Right cardiac atrium (tissue), 5 donors: ENCODE results near the gene CHD9. TPM values are rescaled to one million over a fixed set of nuclear protein-coding genes. Genes with fewer than 3 reads are reported as not detected.

Experiments used
- ATAC-seq, 2 donors: fragments of 200-7000 bp; cut with Tn5 transposase; one replicate each; pipeline versions ENCODE4 v1.8.0 to v1.9.1; 2020; ENCODE audit warnings: moderate library complexity in 2 of 2, mild to moderate bottlenecking in 1 of 2
- DNase-seq, 3 donors: peaks; one replicate each; pipeline ENCODE4 v3.0.0-alpha.2; 2020
- H3K27ac ChIP-seq: one replicate; pipeline ENCODE4 v1.5.1; 2013; ENCODE audit warnings: mild to moderate bottlenecking, low read length, control low read depth, moderate library complexity
- H3K27me3 ChIP-seq: one replicate; pipeline ENCODE4 v1.6.1; 2013; ENCODE audit not compliant: control insufficient read depth, insufficient read depth
- H3K4me1 ChIP-seq: one replicate; pipeline ENCODE4 v1.6.1; 2013; ENCODE audit warnings: low read length; ENCODE audit not compliant: control insufficient read depth, insufficient read depth
- H3K4me3 ChIP-seq: one replicate; pipeline ENCODE4 v1.5.1; 2013; ENCODE audit warnings: low read length, control low read depth
- H3K9me3 ChIP-seq: one replicate; pipeline ENCODE4 v1.6.1; 2013; ENCODE audit warnings: low read length; ENCODE audit not compliant: control insufficient read depth
- WGBS: extraction: QIAGEN DNeasy Blood & Tissue Kit; methylation state at CpG from one replicate; pipeline ENCODE4 v1.1.7; 2013; 5-methylcytosine and 5-hydroxymethylcytosine counted together
- intact Hi-C, 4 donors: fragments of 100-400 bp; cut with DNase I; formaldehyde crosslinking; loops; one replicate each; pipeline versions ENCODE4 v1.11.0 to v1.14.0; 2022 to 2023
- polyA plus RNA-seq: library from polyadenylated mRNA; stranded (reverse); fragments of 200-250 nt; gene quantifications from one replicate; pipeline ENCODE4 v1.2.3, GENCODE V29; 2013
- total RNA-seq, 4 donors: library from RNA; stranded (reverse); fragmentation: NEBNext Ultra II Directional; extraction: Animal tissue kit (Norgen Biotek cat#: 25700); gene quantifications; one replicate each; pipeline ENCODE4 v1.2.1, GENCODE V29; 2021
- donor health status: healthy with polysubstance abuse.
- donor health status: DM: no; HTN: yes; CAD: no.
- donor health status: DM: no; HTN: no; CAD: no.
- donor health status: DM: no; HTN: yes; CAD: no; lungs with severe emphysema.
- donor health status: DM: yes; HTN: yes; CAD: no.

The CHD9 gene
- total and polyA plus RNA-seq, 5 donors = 7.3 to 73.5 (median 57.3) TPM

GRCh38 chr16:53281280-53281679, 226.5 kb downstream of the CHD9 start:
- Histone ChIP-seq H3K4me1 (no peaks in the 10 kb centered on the region), H3K27me3 (no peaks in the 10 kb centered on the region), H3K27ac (no peak overlapping the region), H3K4me3 (no peak overlapping the region), H3K9me3 (no peaks in the 10 kb centered on the region)
- intact Hi-C loops = loop anchor here in 2 of 4 donors (5.0 to 10.0 kb wide), 2 partner anchors 44 to 226 kb away; partner anchors contain the start of genes CHD9 (in 2 of the 2) and CHD9NB (in 2 of the 2)
- DNase-seq (no peak), ATAC-seq (peak in 1 of 2 donors; percentile 28)
- WGBS = 81% methylated on average over 2 of the region's 2 CpGs

- no peak for DNase-seq
- peak in 1 of 2 donors; percentile 11 for ATAC-seq
- Histone ChIP-seq H3K27me3 (no peaks in the 10 kb centered on the region), H3K4me1 (no peaks in the 10 kb centered on the region), H3K4me3 (no peak overlapping the region), H3K9me3 (no peaks in the 10 kb centered on the region), H3K27ac (no peak overlapping the region)
- intact Hi-C loops = loop anchor here in 2 of 4 donors (5.0 to 10.0 kb wide), 2 partner anchors 45 to 227 kb away; partner anchors contain the start of genes CHD9 (in 2 of the 2) and CHD9NB (in 2 of the 2)
- 94% methylated on average over 2 of the region's 2 CpGs for WGBS
Observed at GRCh38 chr16:53281859-53282258, 227.1 kb downstream of the CHD9 start.

GRCh38 chr16:53282328-53282727, 227.5 kb downstream of the CHD9 start:
- no peaks in the 10 kb centered on the region for H3K4me1 ChIP-seq
- H3K27me3 ChIP-seq = no peaks in the 10 kb centered on the region
- no peak overlapping the region for H3K4me3 ChIP-seq
- DNase-seq = no peak
- no peaks in the 10 kb centered on the region for H3K9me3 ChIP-seq
- ATAC-seq = peak in 1 of 2 donors; percentile 31
- 93% methylated on average over 5 of the region's 5 CpGs for WGBS
- intact Hi-C loops = loop anchor here in 2 of 4 donors (5.0 to 10.0 kb wide), 2 partner anchors 45 to 228 kb away; partner anchors contain the start of genes CHD9 (in 2 of the 2) and CHD9NB (in 2 of the 2)
- H3K27ac ChIP-seq = no peak overlapping the region

- no peak overlapping the region for H3K4me3 ChIP-seq
- H3K9me3 ChIP-seq = no peaks in the 10 kb centered on the region
- peak in 1 of 2 donors; percentile 55 for ATAC-seq
- no peaks in the 10 kb centered on the region for H3K4me1 ChIP-seq
- WGBS = 56% methylated on average over 3 of the region's 3 CpGs
- H3K27me3 ChIP-seq = no peaks in the 10 kb centered on the region
- H3K27ac ChIP-seq = no peak overlapping the region
- intact Hi-C loops = loop anchor here in 2 of 4 donors (5.0 to 10.0 kb wide), 2 partner anchors 46 to 228 kb away; partner anchors contain the start of genes CHD9 (in 2 of the 2) and CHD9NB (in 2 of the 2)
- DNase-seq = no peak
Observed at GRCh38 chr16:53282975-53283946, 228.5 kb downstream of the CHD9 start.

GRCh38 chr16:53285236-53285635, 230.4 kb downstream of the CHD9 start:
- intact Hi-C loops = loop anchor here in 2 of 4 donors (10.0 kb wide), 1 partner anchor 230 kb away; the partner anchor contains the start of genes CHD9 (in 2 of the 2) and CHD9NB (in 2 of the 2)
- 91% methylated on average over 2 of the region's 2 CpGs for WGBS

GRCh38 chr16:53290520-53290919, 235.7 kb downstream of the CHD9 start:
- Histone ChIP-seq H3K9me3 (no peaks in the 10 kb centered on the region), H3K4me1 (no peaks in the 10 kb centered on the region), H3K27ac (no peak overlapping the region), H3K4me3 (no peak overlapping the region), H3K27me3 (no peaks in the 10 kb centered on the region)
- intact Hi-C loops = loop anchor here in 2 of 4 donors (10.0 kb wide), 1 partner anchor 46 kb away; no protein-coding TSS in a partner anchor
- WGBS = 99% methylated on average over 5 of the region's 5 CpGs
- ATAC-seq (no peak), DNase-seq (no peak)

More at GRCh38 chr16:53285236-53285635, 230.4 kb downstream of the CHD9 start:
- Histone ChIP-seq H3K27me3 (no peaks in the 10 kb centered on the region), H3K9me3 (no peaks in the 10 kb centered on the region), H3K4me1 (no peaks in the 10 kb centered on the region), H3K27ac (no peak overlapping the region), H3K4me3 (no peak overlapping the region)
- DNase-seq (no peak), ATAC-seq (no peak)

GRCh38 chr16:53291757-53292392, 237.1 kb downstream of the CHD9 start:
- ATAC-seq (no peak), DNase-seq (no peak)
- Histone ChIP-seq H3K9me3 (no peaks in the 10 kb centered on the region), H3K4me1 (no peaks in the 10 kb centered on the region), H3K27me3 (no peaks in the 10 kb centered on the region), H3K4me3 (no peak overlapping the region), H3K27ac (no peak overlapping the region)
- 90% methylated on average over 2 of the region's 2 CpGs for WGBS
- intact Hi-C loops = loop anchor here in 2 of 4 donors (10.0 kb wide), 1 partner anchor 47 kb away; no protein-coding TSS in a partner anchor

GRCh38 chr16:53297477-53297876, 242.7 kb downstream of the CHD9 start:
- Histone ChIP-seq H3K27ac (no peak overlapping the region), H3K4me3 (no peak overlapping the region), H3K27me3 (no peaks in the 10 kb centered on the region), H3K9me3 (no peaks in the 10 kb centered on the region), H3K4me1 (no peaks in the 10 kb centered on the region)
- intact Hi-C loops = loop anchor here in 2 of 4 donors (10.0 kb wide), 1 partner anchor 53 kb away; no protein-coding TSS in a partner anchor
- ATAC-seq = no peak
- no peak for DNase-seq

- H3K4me3 ChIP-seq = no peak overlapping the region
- H3K27ac ChIP-seq = no peak overlapping the region
- DNase-seq = no peak
- intact Hi-C loops = no loop called here
- no peak for ATAC-seq
- no peaks in the 10 kb centered on the region for H3K9me3 ChIP-seq
- 95% methylated on average over 2 of the region's 2 CpGs for WGBS
- H3K27me3 ChIP-seq = no peaks in the 10 kb centered on the region
- no peaks in the 10 kb centered on the region for H3K4me1 ChIP-seq
Observed at GRCh38 chr16:53304334-53304733, 249.5 kb downstream of the CHD9 start.

GRCh38 chr16:53305743-53306142, 251.0 kb downstream of the CHD9 start:
- WGBS = 94% methylated on average over 3 of the region's 3 CpGs
- intact Hi-C loops = no loop called here
- ATAC-seq = no peak

More at GRCh38 chr16:53305743-53306142, 251.0 kb downstream of the CHD9 start:
- no peak overlapping the region for H3K4me3 ChIP-seq
- DNase-seq = no peak
- no peak overlapping the region for H3K27ac ChIP-seq
- no peaks in the 10 kb centered on the region for H3K27me3 ChIP-seq
- H3K4me1 ChIP-seq = no peaks in the 10 kb centered on the region
- H3K9me3 ChIP-seq = no peaks in the 10 kb centered on the region
